IPS-18c (cell line): ENCODE data around the gene TMEM33.

ENCODE experiments used
- H3K4me3 ChIP-seq: 2 replicates; pipeline ENCODE4 v1.7.0; 2013; ENCODE audit warnings: low read depth, mild to moderate bottlenecking, low read length, moderate library complexity; ENCODE audit not compliant: insufficient read depth
- H3K9me3 ChIP-seq: one replicate; pipeline ENCODE4 v1.6.1; 2013; ENCODE audit warnings: mild to moderate bottlenecking, low read length, moderate library complexity; ENCODE audit not compliant: control insufficient read depth, insufficient read depth

Gene TMEM33

DNA sequence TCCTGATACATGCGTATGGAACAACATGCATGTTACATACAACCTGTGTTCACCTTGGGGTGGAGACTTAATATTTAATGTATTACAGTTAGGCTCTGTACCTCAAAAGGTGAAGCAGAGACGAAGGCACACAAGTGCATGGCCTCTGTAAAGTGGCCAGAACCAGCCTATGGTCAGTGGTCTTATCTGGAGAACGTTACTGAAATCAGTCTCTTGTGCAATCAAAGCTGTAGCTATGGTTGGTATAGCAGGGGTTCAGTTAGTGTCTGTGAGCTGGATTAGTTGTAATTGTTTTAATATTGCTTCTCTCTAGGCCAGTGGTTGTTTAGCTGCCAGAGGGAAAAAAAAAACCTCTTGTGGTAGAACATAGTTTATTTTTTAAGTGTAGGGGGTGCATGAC is 2.2 kb upstream of the TMEM33 start:
- no peak overlapping the region for H3K4me3 ChIP-seq
- H3K9me3 ChIP-seq, result no peaks in the 10 kb centered on the region

DNA sequence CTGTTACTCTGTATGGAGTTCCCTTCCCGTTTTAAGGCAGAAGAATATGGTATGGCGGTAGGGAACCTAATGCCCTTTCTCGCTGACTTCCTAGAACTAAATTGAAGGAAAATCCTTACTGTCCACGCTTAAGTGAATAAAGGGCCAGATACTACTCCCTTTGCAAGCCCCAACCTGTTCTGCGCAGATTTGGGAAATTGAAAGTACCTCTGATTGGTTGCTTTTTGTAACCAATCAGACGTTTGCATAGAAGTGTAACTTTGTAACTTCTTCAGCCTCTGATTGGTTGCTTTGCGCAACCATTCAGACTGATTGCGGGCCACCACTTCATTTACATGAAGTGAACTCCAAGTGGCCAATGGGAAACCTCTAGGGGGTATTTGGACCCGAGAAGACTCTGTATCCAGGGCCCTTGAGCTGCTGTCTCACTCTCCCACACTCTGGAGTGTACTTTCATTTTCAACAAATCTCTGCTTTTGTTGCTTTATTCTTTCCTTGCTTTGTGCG is 1.2 kb upstream of the TMEM33 start:
- H3K9me3 ChIP-seq, result no peaks in the 10 kb centered on the region
- H3K4me3 ChIP-seq, result no peak overlapping the region

DNA sequence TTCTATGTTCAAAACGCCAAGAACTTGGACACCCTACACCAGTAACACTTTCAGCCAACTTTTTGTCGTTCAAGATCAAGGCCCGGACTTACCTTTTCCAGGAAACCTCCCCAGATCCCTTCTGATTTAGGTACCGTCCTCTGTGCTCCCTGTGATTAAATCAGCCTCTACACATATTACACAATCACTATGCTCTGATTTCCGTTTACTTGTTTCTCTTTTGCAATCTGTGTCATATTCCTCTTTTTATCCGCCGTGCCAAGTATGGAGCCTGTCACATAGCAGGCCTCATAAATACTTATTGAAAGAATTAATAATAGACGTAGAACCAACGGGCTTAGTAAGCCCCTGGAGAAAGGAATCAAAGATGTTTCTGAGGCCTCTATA is 722 bp upstream of the TMEM33 start:
- peak overlapping the region; percentile 70; the same call in 1 of the 2 replicates for H3K4me3 ChIP-seq

DNA sequence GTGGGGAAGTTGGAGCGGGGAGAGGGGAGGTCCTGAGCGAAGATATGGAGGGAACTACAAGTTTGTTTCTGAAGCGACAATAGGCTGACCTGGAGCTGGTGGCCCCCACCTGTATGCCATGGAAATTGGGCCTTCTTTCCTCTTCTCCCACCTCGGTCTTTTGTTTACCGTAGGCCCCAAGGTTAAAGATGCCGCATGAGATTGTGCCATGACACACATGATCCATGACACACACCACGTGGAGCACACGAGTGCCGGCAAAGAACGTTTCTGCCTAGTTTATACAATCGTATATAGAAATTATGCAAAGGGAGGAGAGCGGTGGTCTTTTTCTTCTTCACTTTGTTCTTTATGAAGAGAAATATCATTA is 408 bp downstream of the TMEM33 start:
- Histone ChIP-seq H3K4me3 (peak overlapping the region; percentile 70), H3K9me3 (no peaks in the 10 kb centered on the region)

More for the DNA sequence above, 722 bp upstream of the TMEM33 start:
- no peaks in the 10 kb centered on the region for H3K9me3 ChIP-seq

DNA sequence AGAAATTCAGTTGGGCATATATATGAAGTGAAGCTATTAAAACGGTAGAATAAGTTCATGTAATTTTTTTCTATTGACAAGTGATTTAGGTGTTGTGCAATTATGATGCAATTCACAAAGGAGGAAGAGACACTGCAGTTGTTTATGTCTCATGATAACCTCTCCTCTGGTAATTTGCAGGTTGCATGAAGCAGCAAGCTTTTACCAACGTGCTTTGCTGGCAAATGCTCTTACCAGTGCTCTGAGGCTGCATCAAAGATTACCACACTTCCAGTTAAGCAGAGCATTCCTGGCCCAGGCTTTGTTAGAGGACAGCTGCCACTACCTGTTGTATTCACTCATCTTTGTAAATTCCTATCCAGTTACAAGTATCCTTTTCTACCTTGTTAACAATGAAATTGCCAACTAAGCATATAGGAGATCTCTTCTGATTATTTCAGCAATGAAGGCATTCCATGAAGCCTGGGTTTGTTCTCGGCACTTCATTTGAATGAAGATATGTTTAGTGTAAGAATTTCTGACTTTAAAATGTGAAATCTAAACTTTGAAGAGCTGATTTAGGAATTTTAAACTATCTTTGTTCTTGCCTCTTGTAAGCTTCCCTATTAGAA is 3.9 kb downstream of the TMEM33 start:
- H3K4me3 ChIP-seq, result no peak overlapping the region
- H3K9me3 ChIP-seq, result no peaks in the 10 kb centered on the region

DNA sequence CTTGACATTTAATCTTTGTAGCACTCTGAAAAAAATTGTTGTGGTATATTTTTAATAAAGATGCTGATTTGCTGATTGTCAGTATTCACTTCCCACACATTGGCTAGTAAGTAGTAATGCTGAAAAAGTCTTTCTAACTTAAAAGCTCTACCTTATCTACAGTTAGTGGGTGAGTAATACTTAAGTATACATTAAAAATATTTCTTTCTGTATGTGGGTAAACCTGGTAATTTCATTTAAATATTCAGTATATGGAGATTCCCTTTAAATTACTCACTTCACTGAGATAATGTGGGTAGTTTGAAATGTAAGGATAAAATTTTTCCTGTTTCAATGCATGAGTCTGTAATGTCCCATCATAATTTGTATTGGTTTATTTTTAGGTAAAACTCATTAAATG is 5.6 kb downstream of the TMEM33 start:
- Histone ChIP-seq H3K9me3 (no peaks in the 10 kb centered on the region), H3K4me3 (no peak overlapping the region)

DNA sequence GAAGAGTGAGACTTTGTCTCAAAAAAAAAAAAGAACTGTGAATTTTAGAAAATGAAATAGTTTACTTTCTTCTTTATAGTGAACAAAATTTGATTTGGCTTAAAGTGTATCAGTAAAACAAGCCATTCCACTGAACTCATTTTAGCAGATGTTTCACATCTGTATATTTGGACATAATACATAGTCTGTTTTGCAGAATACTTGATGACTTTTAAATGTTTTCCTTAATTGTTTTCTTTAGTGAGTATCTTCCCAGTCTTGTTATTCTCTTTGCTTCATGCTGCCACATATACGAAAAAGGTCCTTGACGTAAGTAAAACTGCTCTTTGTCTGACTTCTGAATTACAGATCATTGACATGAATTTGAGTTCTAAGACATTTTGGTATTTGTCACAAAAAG is 8.3 kb downstream of the TMEM33 start:
- no peak overlapping the region for H3K4me3 ChIP-seq
- no peaks in the 10 kb centered on the region for H3K9me3 ChIP-seq

DNA sequence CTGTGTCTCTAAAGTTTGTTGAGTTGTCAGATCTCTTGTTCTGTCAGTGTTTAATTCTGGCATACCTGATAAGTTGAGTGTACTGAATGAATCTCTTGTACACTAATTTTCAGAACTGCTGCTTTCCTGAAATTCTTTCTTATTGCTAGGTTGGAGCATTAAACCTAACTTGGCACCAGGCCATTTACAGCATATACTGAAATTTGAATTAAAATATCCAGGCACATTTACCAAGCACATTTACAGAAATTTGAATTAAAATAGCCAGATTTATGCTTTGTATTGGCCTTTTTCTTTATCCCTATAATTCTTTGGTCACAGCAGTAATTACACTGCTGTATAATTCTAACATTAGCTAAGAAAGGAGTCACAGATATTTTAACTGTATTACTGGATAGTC is 8.9 kb downstream of the TMEM33 start:
- H3K4me3 ChIP-seq, result no peak overlapping the region

DNA sequence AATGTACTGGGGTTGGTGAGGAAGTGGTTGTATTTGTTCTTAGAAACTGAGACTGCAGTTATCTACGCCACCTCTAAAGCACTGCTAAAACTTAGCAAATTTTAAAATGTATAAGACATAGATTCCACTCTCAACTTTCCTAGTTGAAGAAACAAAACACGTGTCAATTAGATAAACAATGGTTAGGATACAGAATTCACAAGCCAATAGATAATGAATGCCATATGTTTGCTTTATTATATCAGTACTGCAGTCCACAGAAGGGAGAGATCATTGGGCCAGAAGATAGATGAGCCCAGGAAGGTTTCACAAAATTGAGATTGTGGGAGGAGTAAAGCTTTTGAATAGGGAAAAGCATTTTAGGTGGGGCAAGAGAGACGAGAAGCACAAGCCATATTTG is 14.3 kb downstream of the TMEM33 start:
- H3K4me3 ChIP-seq, result no peak overlapping the region
- no peaks in the 10 kb centered on the region for H3K9me3 ChIP-seq

More for the DNA sequence above, 8.9 kb downstream of the TMEM33 start:
- no peaks in the 10 kb centered on the region for H3K9me3 ChIP-seq

DNA sequence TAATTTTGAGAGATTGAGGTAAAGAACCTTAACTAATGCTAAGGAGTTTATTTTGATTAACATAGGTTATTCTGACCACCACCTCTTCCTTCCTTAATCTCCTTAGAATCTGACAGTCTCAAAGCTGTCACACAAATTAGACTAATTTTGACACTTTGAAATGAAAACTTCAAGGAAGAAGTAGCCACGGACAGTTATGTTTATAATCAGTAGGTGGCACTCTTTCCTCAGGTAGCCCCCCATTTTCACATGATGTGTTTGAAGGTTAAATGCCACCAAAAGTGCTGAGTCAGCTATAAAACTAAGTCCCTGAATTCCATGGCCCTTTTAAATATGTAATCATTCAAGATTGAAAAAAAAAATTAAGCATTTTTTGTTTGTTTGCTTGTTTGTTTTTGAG is 22.4 kb downstream of the TMEM33 start:
- Histone ChIP-seq H3K9me3 (no peaks in the 10 kb centered on the region), H3K4me3 (no peak overlapping the region)

DNA sequence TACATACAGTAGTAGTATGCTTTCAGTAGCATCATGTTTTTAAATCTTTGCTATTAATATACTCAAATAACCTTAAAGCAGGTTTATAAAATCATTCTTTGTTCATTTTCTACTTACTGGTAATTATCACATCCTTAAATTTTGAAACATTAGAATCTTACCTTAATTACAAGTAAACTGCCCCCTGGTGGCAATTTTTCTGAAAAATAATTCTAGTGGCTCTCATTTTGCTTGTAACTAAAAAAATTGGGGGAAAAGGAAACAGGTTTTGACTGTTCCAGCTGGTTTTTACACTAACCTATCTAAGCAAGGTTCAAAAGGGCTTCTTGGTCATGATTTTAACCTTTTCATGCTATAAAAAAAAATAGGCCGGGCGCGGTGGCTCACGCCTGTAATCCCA is 27.9 kb downstream of the TMEM33 start:
- Histone ChIP-seq H3K9me3 (no peaks in the 10 kb centered on the region), H3K4me3 (no peak overlapping the region)

DNA sequence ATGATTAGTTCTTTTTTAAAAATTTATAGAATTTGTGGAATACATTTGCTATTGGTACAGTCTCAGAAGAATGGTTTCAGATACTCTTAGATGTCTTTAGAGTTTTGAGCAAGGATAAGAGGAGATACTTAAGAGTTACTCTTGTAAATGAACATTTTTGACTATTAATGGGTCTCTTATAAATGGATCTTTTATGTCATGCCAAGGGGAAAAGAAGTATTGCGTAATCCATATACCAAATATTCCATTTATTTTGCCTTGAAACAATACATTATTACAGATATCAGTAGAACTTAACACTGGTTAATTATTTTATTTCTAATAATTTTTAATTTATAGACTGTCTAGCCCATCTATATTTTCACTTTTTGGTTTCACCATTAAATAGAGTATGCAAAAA is 29.2 kb downstream of the TMEM33 start:
- no peak overlapping the region for H3K4me3 ChIP-seq
- no peaks in the 10 kb centered on the region for H3K9me3 ChIP-seq

DNA sequence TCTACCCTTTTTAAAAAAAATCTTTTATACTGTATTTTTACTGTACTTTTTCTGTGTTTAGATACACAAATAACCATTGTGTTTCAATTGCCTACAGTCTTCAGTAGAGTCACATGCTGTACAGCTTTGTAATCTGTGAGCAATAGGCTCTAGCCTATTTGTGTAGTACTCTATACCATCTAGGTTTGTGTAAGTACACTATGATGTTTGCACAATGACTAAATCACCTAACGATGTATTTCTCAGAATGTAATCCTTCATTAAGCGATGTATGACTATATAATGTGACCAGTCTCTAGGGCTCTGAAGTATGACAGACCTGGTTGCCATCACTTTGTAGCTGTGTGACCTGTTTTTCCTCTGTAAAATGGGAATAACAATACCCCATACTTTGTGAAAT is 32.2 kb downstream of the TMEM33 start:
- no peak overlapping the region for H3K4me3 ChIP-seq
- no peaks in the 10 kb centered on the region for H3K9me3 ChIP-seq

DNA sequence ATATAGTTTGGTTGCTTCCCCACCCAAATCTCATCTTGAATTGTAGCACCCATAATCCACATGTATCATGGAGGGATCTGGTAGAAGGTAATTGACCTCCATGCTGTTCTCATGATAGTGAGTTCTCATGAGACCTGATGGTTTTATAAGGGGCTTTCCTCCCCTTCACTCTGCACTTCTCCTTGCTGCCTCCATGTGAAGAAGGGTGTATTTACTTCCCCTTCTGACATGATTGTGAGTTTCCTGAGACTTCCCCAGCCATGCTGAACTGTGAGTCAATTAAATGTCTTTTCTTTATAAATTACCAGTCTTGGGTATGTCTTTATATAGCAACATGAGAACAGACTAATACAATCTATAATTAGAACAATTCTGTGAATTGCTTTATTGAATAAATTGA is 34.4 kb downstream of the TMEM33 start:
- no peaks in the 10 kb centered on the region for H3K9me3 ChIP-seq
- H3K4me3 ChIP-seq, result no peak overlapping the region

DNA sequence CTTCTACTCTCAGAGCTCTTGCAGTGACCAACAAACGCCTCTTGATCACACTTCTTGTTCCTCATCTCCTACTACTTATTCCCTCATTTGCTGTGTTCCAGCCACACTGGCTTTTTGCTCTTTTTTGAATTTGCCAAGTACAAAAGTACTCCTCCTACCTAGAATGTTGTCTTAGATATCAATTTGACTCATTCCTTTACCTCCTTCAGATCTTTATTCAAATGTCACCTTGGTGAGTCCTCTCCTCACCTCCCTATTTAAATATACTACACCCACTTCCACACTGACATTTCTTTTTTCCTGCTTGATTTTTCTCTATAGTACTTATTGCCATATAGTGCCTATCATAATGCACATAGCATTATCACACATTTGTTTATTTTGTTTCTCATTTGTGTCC is 40.1 kb downstream of the TMEM33 start:
- Histone ChIP-seq H3K9me3 (no peaks in the 10 kb centered on the region), H3K4me3 (no peak overlapping the region)

DNA sequence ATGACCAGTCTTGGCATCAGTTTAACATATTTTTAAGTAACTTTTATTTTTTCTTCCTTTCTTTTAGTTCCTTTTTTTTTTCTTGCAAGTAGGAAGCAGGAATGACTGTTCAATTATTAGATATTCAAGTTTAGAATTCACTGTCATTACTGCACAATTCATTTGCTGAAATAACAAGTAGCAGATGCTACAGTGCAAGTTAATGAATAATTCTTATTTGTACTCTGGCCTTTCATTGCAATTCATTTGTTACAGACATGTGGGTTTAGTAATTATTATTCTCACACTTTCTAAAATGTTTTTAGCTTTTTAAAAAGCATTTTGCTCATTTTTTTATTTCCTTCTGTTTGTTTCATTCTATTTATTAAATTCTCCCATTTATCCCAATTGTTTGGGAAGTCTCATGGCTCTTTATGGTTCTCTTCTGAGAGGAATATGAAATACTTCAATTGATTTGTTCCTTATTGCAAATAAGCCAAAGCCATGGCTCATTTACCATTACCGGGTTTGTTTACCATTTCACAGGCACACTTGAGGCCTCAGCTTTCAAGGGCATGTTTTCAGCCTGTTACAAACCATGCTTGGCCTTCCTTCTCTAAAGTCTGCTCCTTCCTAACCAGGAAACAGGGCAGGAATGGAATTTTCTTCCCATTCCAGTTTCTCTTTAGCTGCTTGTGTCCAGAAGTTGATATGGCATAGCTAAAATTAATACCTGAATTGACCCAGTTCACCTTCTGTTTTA is 41.7 kb downstream of the TMEM33 start:
- H3K4me3 ChIP-seq, result no peak overlapping the region
- no peaks in the 10 kb centered on the region for H3K9me3 ChIP-seq

DNA sequence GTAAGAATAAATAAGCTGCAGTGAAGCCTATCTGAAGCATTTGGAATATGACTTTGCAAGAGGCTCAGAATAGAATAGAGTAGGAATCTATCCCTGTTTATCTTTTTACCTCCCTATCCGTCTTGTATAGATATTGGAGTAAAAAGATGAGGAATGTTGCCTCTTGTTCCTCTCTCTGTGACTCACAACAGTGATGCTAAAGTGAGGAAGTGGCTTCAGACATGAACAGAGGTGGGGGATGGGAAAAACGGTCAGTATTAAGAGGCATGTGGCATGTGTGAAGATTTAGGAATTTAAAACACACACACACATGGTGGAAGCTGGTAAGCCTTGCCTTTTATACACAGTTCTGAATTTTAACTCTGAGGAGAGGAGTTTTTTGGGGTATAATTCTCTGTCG is 42.5 kb downstream of the TMEM33 start:
- Histone ChIP-seq H3K4me3 (no peak overlapping the region), H3K9me3 (no peaks in the 10 kb centered on the region)

DNA sequence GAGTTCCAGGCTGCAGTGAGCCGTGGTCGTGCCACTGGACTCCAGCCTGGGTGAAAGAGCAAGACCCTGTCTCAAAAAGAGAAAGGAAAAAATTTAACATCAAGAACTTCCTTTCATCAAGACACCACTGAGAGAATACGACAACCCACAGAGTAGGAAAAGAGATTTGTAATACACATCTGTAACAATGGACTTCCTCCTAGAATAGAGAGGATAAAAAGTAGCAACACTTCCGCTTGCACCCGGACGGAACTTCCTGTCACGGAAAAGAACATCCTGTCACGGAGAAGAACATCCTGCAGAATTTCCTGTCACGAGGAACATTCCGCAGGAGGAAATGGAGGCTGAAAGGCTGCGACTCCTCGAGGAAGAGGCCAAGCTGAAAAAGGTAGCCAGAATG is 46.2 kb downstream of the TMEM33 start, which contains the start of gene DCAF4L1:
Gene DCAF4L1, plus strand, starts transcription at position 301 of the 400 bp plus-strand sequence. Its CDS starts 37 bp downstream, at position 338.
- no peak within 1 kb of the TSS for H3K4me3 ChIP-seq

More for the DNA sequence above, 46.2 kb downstream of the TMEM33 start, which contains the start of gene DCAF4L1:
- no peaks in the 10 kb centered on the region for H3K9me3 ChIP-seq
